OCI-LY7 (cell line): ENCODE measurements around the gene ZNF419. TPM values are rescaled to one million over a fixed set of nuclear protein-coding genes. Genes with fewer than 3 reads are reported as not detected.

ENCODE experiments used
- BruUV-seq: library from RNA; stranded (reverse); fragments of 400-500 nt; replicated peaks from 2 replicates; lab custom pipeline; 2021; lab: Mats Ljungman, UMichigan
- CTCF ChIA-PET: fragments of 300-600 bp; sonication (Branson Sonifier 250); formaldehyde crosslinking; loops from one replicate; lab custom pipeline; 2022; ENCODE audit warnings: antibody characterized with exemption; ENCODE audit not compliant: unreplicated experiment; lab: Charles Lee
- POLR2A ChIA-PET: fragments of 300-600 bp; sonication (Branson Sonifier 250); formaldehyde crosslinking; loops from one replicate; lab custom pipeline; 2022; ENCODE audit warnings: antibody characterized with exemption; lab: Charles Lee
- DNase-seq: peaks from one replicate; pipeline ENCODE4 v3.0.0-alpha.2; 2015; ENCODE audit warnings: low spot score
- H2AFZ ChIP-seq: fragments of 200-600 bp; sonication (generic), shearing (Covaris generic); 2 replicates; pipeline ENCODE4 v1.6.1; 2014; ENCODE audit warnings: mild to moderate bottlenecking, antibody characterized with exemption, low read length, moderate library complexity
- H3K27ac ChIP-seq: fragments of 200-600 bp; sonication (generic); 2 replicates; pipeline ENCODE4 v1.5.1; 2014; ENCODE audit warnings: mixed run types, low read depth, mild to moderate bottlenecking, moderate library complexity, low read length, inconsistent platforms; ENCODE audit not compliant: poor library complexity, severe bottlenecking
- H3K36me3 ChIP-seq: fragments of 200-600 bp; sonication (generic); 2 replicates; pipeline ENCODE4 v1.6.1; 2014; ENCODE audit warnings: mild to moderate bottlenecking, antibody characterized with exemption, low read length, moderate library complexity, mixed read lengths; ENCODE audit not compliant: insufficient read depth
- H3K4me1 ChIP-seq: fragments of 200-600 bp; sonication (generic); 2 replicates; pipeline ENCODE4 v1.5.1; 2014; ENCODE audit warnings: mild to moderate bottlenecking, low read length; ENCODE audit not compliant: insufficient read depth, poor library complexity, severe bottlenecking
- H3K4me2 ChIP-seq: fragments of 200-600 bp; sonication (generic); 2 replicates; pipeline ENCODE4 v1.6.1; 2014; ENCODE audit warnings: mild to moderate bottlenecking, low read length
- H3K4me3 ChIP-seq: fragments of 200-600 bp; sonication (generic); 2 replicates; pipeline ENCODE4 v1.5.1; 2014; ENCODE audit warnings: mild to moderate bottlenecking, low read depth, low read length; ENCODE audit not compliant: poor library complexity, severe bottlenecking
- H3K79me2 ChIP-seq: fragments of 200-600 bp; sonication (generic); 2 replicates; pipeline ENCODE4 v1.6.1; 2016; ENCODE audit warnings: low read depth, mild to moderate bottlenecking, low read length, moderate library complexity, mixed read lengths; ENCODE audit not compliant: insufficient read depth
- H3K9me2 ChIP-seq: fragments of 200-600 bp; sonication (generic); 2 replicates; pipeline ENCODE4 v1.6.1; 2016; ENCODE audit warnings: mild to moderate bottlenecking, low read length, mixed read lengths; ENCODE audit not compliant: insufficient read depth
- H3K9me3 ChIP-seq: fragments of 200-600 bp; sonication (generic); 2 replicates; pipeline ENCODE4 v1.6.1; 2014; ENCODE audit warnings: mild to moderate bottlenecking, mixed run types, low read length, mixed read lengths
- H4K20me1 ChIP-seq: fragments of 200-600 bp; sonication (generic); 2 replicates; pipeline ENCODE4 v1.6.1; 2014; ENCODE audit warnings: mild to moderate bottlenecking, antibody characterized with exemption, low read length, moderate library complexity, mixed read lengths; ENCODE audit not compliant: insufficient read depth
- EZH2phosphoT487 ChIP-seq: fragments of 200-600 bp; sonication (generic); IDR thresholded peaks from 2 replicates; pipeline ENCODE4 v1.6.1; 2018; ENCODE audit warnings: low read depth, borderline replicate concordance, mild to moderate bottlenecking, mixed run types, antibody characterized with exemption, low read length, moderate library complexity, mixed read lengths
- intact Hi-C: fragments of 100-400 bp; cut with micrococcal nuclease; formaldehyde crosslinking; loops from one replicate; pipeline ENCODE4 v1.10.0; 2022; ENCODE audit not compliant: unreplicated experiment
- small RNA-seq: library from RNA; depleted of rRNA; stranded (forward); fragments of <200 nt; gene quantifications from one replicate; pipeline ENCODE3, GENCODE V24; 2014
- total RNA-seq, 2 experiments: library from RNA; depleted of rRNA in 1 of 2; stranded (reverse); fragments of >200 nt in 1 of 2; shearing (Covaris generic) in 1 of 2; gene quantifications; 2 replicates each; pipeline ENCODE4 v1.2.3, GENCODE V29; 2014 to 2022
- TF ChIP-seq, protein P1 (sequence below): fragments of 200-600 bp; sonication (generic); conservative IDR thresholded peaks from 2 replicates; pipeline ENCODE4 v1.5.1; 2014; ENCODE audit warnings: mild to moderate bottlenecking, antibody characterized with exemption, low read length, moderate library complexity, mixed read lengths

The ZNF419 gene
- total RNA-seq, 2 experiments from 2014 or later: 5.0 to 6.7 TPM

- no TSS peak for BruUV-seq
These were observed 50.5 kb downstream of the ZNF419 start for GRCh38 chr19:57537953-57538547.

More at GRCh38 chr19:57537953-57538547, 50.5 kb downstream of the ZNF419 start:
- H3K36me3 ChIP-seq: peaks cover 94% of the 10 kb centered on the region
- ChIA-PET CTCF (no interaction called here), POLR2A (no interaction called here)
- DNase-seq: no peak
- TF ChIP-seq, protein P1, sequence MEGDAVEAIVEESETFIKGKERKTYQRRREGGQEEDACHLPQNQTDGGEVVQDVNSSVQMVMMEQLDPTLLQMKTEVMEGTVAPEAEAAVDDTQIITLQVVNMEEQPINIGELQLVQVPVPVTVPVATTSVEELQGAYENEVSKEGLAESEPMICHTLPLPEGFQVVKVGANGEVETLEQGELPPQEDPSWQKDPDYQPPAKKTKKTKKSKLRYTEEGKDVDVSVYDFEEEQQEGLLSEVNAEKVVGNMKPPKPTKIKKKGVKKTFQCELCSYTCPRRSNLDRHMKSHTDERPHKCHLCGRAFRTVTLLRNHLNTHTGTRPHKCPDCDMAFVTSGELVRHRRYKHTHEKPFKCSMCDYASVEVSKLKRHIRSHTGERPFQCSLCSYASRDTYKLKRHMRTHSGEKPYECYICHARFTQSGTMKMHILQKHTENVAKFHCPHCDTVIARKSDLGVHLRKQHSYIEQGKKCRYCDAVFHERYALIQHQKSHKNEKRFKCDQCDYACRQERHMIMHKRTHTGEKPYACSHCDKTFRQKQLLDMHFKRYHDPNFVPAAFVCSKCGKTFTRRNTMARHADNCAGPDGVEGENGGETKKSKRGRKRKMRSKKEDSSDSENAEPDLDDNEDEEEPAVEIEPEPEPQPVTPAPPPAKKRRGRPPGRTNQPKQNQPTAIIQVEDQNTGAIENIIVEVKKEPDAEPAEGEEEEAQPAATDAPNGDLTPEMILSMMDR: no peak
- no peak for TF ChIP-seq EZH2phosphoT487
- H3K4me2 ChIP-seq: no peak overlapping the region
- no peaks in the 10 kb centered on the region for H3K4me1 ChIP-seq
- no peak overlapping the region for H3K27ac ChIP-seq
- H4K20me1 ChIP-seq: no peaks in the 10 kb centered on the region
- H2AFZ ChIP-seq: no peak overlapping the region
- intact Hi-C loops: no loop called here
- no peaks in the 10 kb centered on the region for H3K79me2 ChIP-seq
- H3K9me3 ChIP-seq: peaks cover 30% of the 10 kb centered on the region
- H3K9me2 ChIP-seq: no peaks in the 10 kb centered on the region
- no peak overlapping the region for H3K4me3 ChIP-seq

Small RNAs within 50 kb of the gene (small RNA-seq; reads per million reads assigned to genes)
- gene VN1R107P: not detected

Other genes with a start within 250 kb of the ZNF419 start
- 12.2 and 14.9 TPM in 2 replicates for gene ZNF805, start 247.1 kb upstream of the ZNF419 start, total RNA-seq (2014; rRNA removed; shearing (Covaris generic))
- 8.1 and 10.9 TPM in 2 replicates for gene ZNF805, start 247.1 kb upstream of the ZNF419 start, total RNA-seq (2022)
- gene ZNF460, start 207.3 kb upstream of the ZNF419 start, total RNA-seq (2014; rRNA removed; shearing (Covaris generic)): 93.4 and 94.7 TPM in 2 replicates
- gene ZNF460, start 207.3 kb upstream of the ZNF419 start, total RNA-seq (2022): 62.5 and 67.5 TPM in 2 replicates
- 11.5 and 14.6 TPM in 2 replicates for gene ZNF543, start 167.3 kb upstream of the ZNF419 start, total RNA-seq (2014; rRNA removed; shearing (Covaris generic))
- 9.4 and 10.9 TPM in 2 replicates for gene ZNF543, start 167.3 kb upstream of the ZNF419 start, total RNA-seq (2022)
- 5.0 and 6.8 TPM in 2 replicates for gene ZNF304, start 136.5 kb upstream of the ZNF419 start, total RNA-seq (2014; rRNA removed; shearing (Covaris generic))
- gene ZNF304, start 136.5 kb upstream of the ZNF419 start, total RNA-seq (2022): 5.8 and 6.8 TPM in 2 replicates
- gene TRAPPC2B, start 124.2 kb upstream of the ZNF419 start, total RNA-seq (2014; rRNA removed; shearing (Covaris generic)): 12.7 and 19.3 TPM in 2 replicates
- 8.7 and 9.8 TPM in 2 replicates for gene TRAPPC2B, start 124.2 kb upstream of the ZNF419 start, total RNA-seq (2022)
- 2.8 and 3.9 TPM in 2 replicates for gene ZNF547, start 124.2 kb upstream of the ZNF419 start, total RNA-seq (2014; rRNA removed; shearing (Covaris generic))
- gene ZNF547, start 124.2 kb upstream of the ZNF419 start, total RNA-seq (2022): 4.5 and 4.8 TPM in 2 replicates
- gene ZNF548, start 97.9 kb upstream of the ZNF419 start, total RNA-seq (2014; rRNA removed; shearing (Covaris generic)): 18.9 and 23.9 TPM in 2 replicates
- 41.8 and 42.4 TPM in 2 replicates for gene ZNF548, start 97.9 kb upstream of the ZNF419 start, total RNA-seq (2022)
- 18.9 and 31.4 TPM in 2 replicates for gene ZNF17, start 76.6 kb upstream of the ZNF419 start, total RNA-seq (2014; rRNA removed; shearing (Covaris generic))
- gene ZNF17, start 76.6 kb upstream of the ZNF419 start, total RNA-seq (2022): 14.9 and 15.9 TPM in 2 replicates
- gene ZNF749, start 52.4 kb upstream of the ZNF419 start, total RNA-seq (2014; rRNA removed; shearing (Covaris generic)): 27.1 and 30.1 TPM in 2 replicates
- gene ZNF749, start 52.4 kb upstream of the ZNF419 start, total RNA-seq (2022): 14.2 and 18.0 TPM in 2 replicates
- not detected in 2 replicates for gene VN1R1, start 30.6 kb upstream of the ZNF419 start, total RNA-seq (2014; rRNA removed; shearing (Covaris generic))
- gene VN1R1, start 30.6 kb upstream of the ZNF419 start, total RNA-seq (2022): not detected in 2 replicates
- 0.85 and 0.88 TPM in 2 replicates for gene ZNF772, start 10.2 kb upstream of the ZNF419 start, total RNA-seq (2014; rRNA removed; shearing (Covaris generic))
- gene ZNF772, start 10.2 kb upstream of the ZNF419 start, total RNA-seq (2022): 1.1 and 1.5 TPM in 2 replicates
- gene ZNF773, start 12.2 kb downstream of the ZNF419 start, total RNA-seq (2014; rRNA removed; shearing (Covaris generic)): 9.6 and 12.0 TPM in 2 replicates
- 6.1 and 8.7 TPM in 2 replicates for gene ZNF773, start 12.2 kb downstream of the ZNF419 start, total RNA-seq (2022)
- 6.1 and 7.5 TPM in 2 replicates for gene ZNF549, start 39.6 kb downstream of the ZNF419 start, total RNA-seq (2014; rRNA removed; shearing (Covaris generic))
- 6.6 and 8.8 TPM in 2 replicates for gene ZNF549, start 39.6 kb downstream of the ZNF419 start, total RNA-seq (2022)
- gene ZNF550, start 72.1 kb downstream of the ZNF419 start, total RNA-seq (2014; rRNA removed; shearing (Covaris generic)): 6.3 and 6.9 TPM in 2 replicates
- 6.8 and 8.7 TPM in 2 replicates for gene ZNF550, start 72.1 kb downstream of the ZNF419 start, total RNA-seq (2022)
- gene ZNF416, start 91.2 kb downstream of the ZNF419 start, total RNA-seq (2014; rRNA removed; shearing (Covaris generic)): 4.6 and 5.0 TPM in 2 replicates
- gene ZNF416, start 91.2 kb downstream of the ZNF419 start, total RNA-seq (2022): 3.1 and 4.9 TPM in 2 replicates
- 0.47 and 0.98 TPM in 2 replicates for gene ZIK1, start 96.4 kb downstream of the ZNF419 start, total RNA-seq (2014; rRNA removed; shearing (Covaris generic))
- gene ZIK1, start 96.4 kb downstream of the ZNF419 start, total RNA-seq (2022): not detected in 2 replicates
- 6.2 and 13.4 TPM in 2 replicates for gene ZNF530, start 112.1 kb downstream of the ZNF419 start, total RNA-seq (2014; rRNA removed; shearing (Covaris generic))
- gene ZNF530, start 112.1 kb downstream of the ZNF419 start, total RNA-seq (2022): 7.7 and 8.0 TPM in 2 replicates
- 11.1 and 19.9 TPM in 2 replicates for gene ZNF134, start 126.5 kb downstream of the ZNF419 start, total RNA-seq (2014; rRNA removed; shearing (Covaris generic))
- 7.7 and 11.0 TPM in 2 replicates for gene ZNF134, start 126.5 kb downstream of the ZNF419 start, total RNA-seq (2022)
- gene ZNF211, start 145.4 kb downstream of the ZNF419 start, total RNA-seq (2014; rRNA removed; shearing (Covaris generic)): 12.1 and 19.0 TPM in 2 replicates
- 10.5 and 15.2 TPM in 2 replicates for gene ZNF211, start 145.4 kb downstream of the ZNF419 start, total RNA-seq (2022)
- not detected in 2 replicates for gene ZSCAN4, start 181.2 kb downstream of the ZNF419 start, total RNA-seq (2014; rRNA removed; shearing (Covaris generic))
- gene ZSCAN4, start 181.2 kb downstream of the ZNF419 start, total RNA-seq (2022): not detected in 2 replicates
- gene ZNF551, start 194.2 kb downstream of the ZNF419 start, total RNA-seq (2014; rRNA removed; shearing (Covaris generic)): 14.2 and 21.3 TPM in 2 replicates
- 10.5 and 12.0 TPM in 2 replicates for gene ZNF551, start 194.2 kb downstream of the ZNF419 start, total RNA-seq (2022)
- gene ZNF154, start 221.5 kb downstream of the ZNF419 start, total RNA-seq (2014; rRNA removed; shearing (Covaris generic)): not detected in 2 replicates
- not detected in 2 replicates for gene ZNF154, start 221.5 kb downstream of the ZNF419 start, total RNA-seq (2022)
- gene ZNF671, start 239.9 kb downstream of the ZNF419 start, total RNA-seq (2014; rRNA removed; shearing (Covaris generic)): 9.2 and 10.8 TPM in 2 replicates
- gene ZNF671, start 239.9 kb downstream of the ZNF419 start, total RNA-seq (2022): 9.8 and 11.4 TPM in 2 replicates